LNCaP clone FGC (cell line): Measurements from ENCODE around the gene CD247.

Experiments used
- DNase-seq: peaks from one replicate; pipeline ENCODE4 v3.0.0-alpha.2; 2011; ENCODE audit warnings: low read depth
- H3K4me3 ChIP-seq: 2 replicates; pipeline ENCODE4 v1.5.1; 2011; ENCODE audit warnings: mild to moderate bottlenecking, low read depth, low read length, control low read depth
- CTCF ChIP-seq: IDR thresholded peaks from 2 replicates; pipeline ENCODE4 v1.5.1; 2012; ENCODE audit warnings: mild to moderate bottlenecking; ENCODE audit not compliant: control insufficient read depth, insufficient read depth; ENCODE audit errors: extremely low read depth

The CD247 gene

GRCh38 chr1:167541610-167542009 lies 23.3 kb upstream of the CD247 start:
- no peak for TF ChIP-seq CTCF

GRCh38 chr1:167541003-167541402 lies 22.7 kb upstream of the CD247 start:
- no peak for TF ChIP-seq CTCF
- no peak for DNase-seq
- no peak overlapping the region for H3K4me3 ChIP-seq

More at GRCh38 chr1:167541610-167542009, 23.3 kb upstream of the CD247 start:
- DNase-seq, result no peak
- no peak overlapping the region for H3K4me3 ChIP-seq

- DNase-seq, result no peak
- no peak for TF ChIP-seq CTCF
- H3K4me3 ChIP-seq, result no peak overlapping the region
These were observed 20.3 kb upstream of the CD247 start for GRCh38 chr1:167538657-167539056.

- no peak for DNase-seq
- TF ChIP-seq CTCF, result peak; percentile 87
- H3K4me3 ChIP-seq, result no peak overlapping the region
These were observed 15.5 kb upstream of the CD247 start for GRCh38 chr1:167533851-167534300.

GRCh38 chr1:167532964-167533824 lies 14.9 kb upstream of the CD247 start:
- no peak overlapping the region for H3K4me3 ChIP-seq
- TF ChIP-seq CTCF, result no peak
- DNase-seq, result no peak

GRCh38 chr1:167532375-167532774 lies 14.0 kb upstream of the CD247 start:
- TF ChIP-seq CTCF, result no peak

More at GRCh38 chr1:167532375-167532774, 14.0 kb upstream of the CD247 start:
- DNase-seq, result no peak
- no peak overlapping the region for H3K4me3 ChIP-seq
